GM12878 (cell line): Measurements from ENCODE around the gene SMOC2. TPM values are rescaled to one million over a fixed set of nuclear protein-coding genes. Genes with fewer than 3 reads are reported as not detected.

Experiments used
- ATAC-seq: fragments of 200-7000 bp; cut with Tn5 transposase; 3 replicates; pipeline ENCODE4 v1.9.1; 2020; ENCODE audit warnings: mild to moderate bottlenecking, moderate library complexity
- BruUV-seq: library from RNA; stranded (reverse); fragments of 400-500 nt; replicated peaks from 2 replicates; lab custom pipeline; 2021; lab: Mats Ljungman, UMichigan
- CTCF ChIA-PET: fragments of 300-600 bp; sonication (Branson Sonifier 250); formaldehyde crosslinking; extraction: SDS; loops from one replicate; lab custom pipeline; 2021; ENCODE audit warnings: inconsistent platforms; lab: Yijun Ruan, JAX
- POLR2A ChIA-PET: fragments of 350-600 bp; formaldehyde crosslinking; extraction: SDS; loops from one replicate; lab custom pipeline; 2021; ENCODE audit warnings: inconsistent platforms; lab: Charles Lee
- RAD21 ChIA-PET: fragments of 300-600 bp; sonication (Branson Sonifier 250); formaldehyde crosslinking; loops from one replicate; lab custom pipeline; 2023; ENCODE audit warnings: antibody characterized with exemption; ENCODE audit not compliant: unreplicated experiment; lab: Charles Lee
- SMC1A ChIA-PET: fragments of 300-600 bp; sonication (Branson Sonifier 250); formaldehyde crosslinking; loops from one replicate; lab custom pipeline; 2023; ENCODE audit not compliant: unreplicated experiment, uncharacterized antibody; lab: Charles Lee
- DNase-seq: peaks from one replicate; pipeline ENCODE4 v3.0.0-alpha.2; 2011; ENCODE audit warnings: low read depth, low spot score
- FAIRE-seq: peaks from 3 replicates; lab custom pipeline; 2011; peaks lifted over from hg19 to GRCh38; lab: Jason Lieb, UNC
- H2AFZ ChIP-seq: 2 replicates; pipeline ENCODE4 v1.6.0; 2011; ENCODE audit warnings: low read depth, low read length, control low read depth; ENCODE audit not compliant: control insufficient read depth
- H3K27ac ChIP-seq: 2 replicates; pipeline ENCODE4 v1.5.1; 2011; ENCODE audit warnings: control low read depth; ENCODE audit not compliant: control insufficient read depth, insufficient read depth
- H3K27me3 ChIP-seq, 2 experiments: replicated peaks in 1 of 2; 2 replicates each; pipeline versions ENCODE4 v1.6.0 to v1.6.1; 2011; ENCODE audit warnings: low read length in 1 of 2; ENCODE audit not compliant: control insufficient read depth in 2 of 2, insufficient read depth in 2 of 2
- H3K36me3 ChIP-seq, 2 experiments: 2 replicates each; pipeline ENCODE4 v1.5.1; 2011; ENCODE audit warnings: low read length in 1 of 2; ENCODE audit not compliant: control insufficient read depth in 2 of 2, insufficient read depth in 2 of 2
- H3K4me1 ChIP-seq: 2 replicates; pipeline ENCODE4 v1.6.1; 2011; ENCODE audit warnings: mild to moderate bottlenecking, low read length, moderate library complexity, mixed read lengths; ENCODE audit not compliant: control insufficient read depth, insufficient read depth
- H3K4me2 ChIP-seq: 2 replicates; pipeline ENCODE4 v1.6.0; 2011; ENCODE audit warnings: control low read depth; ENCODE audit not compliant: control insufficient read depth, insufficient read depth
- H3K4me3 ChIP-seq: fragments of 200-600 bp; sonication (generic); 2 replicates; pipeline ENCODE4 v1.5.1; 2016
- H3K79me2 ChIP-seq: 2 replicates; pipeline ENCODE4 v1.6.0; 2011; ENCODE audit warnings: low read length; ENCODE audit not compliant: control insufficient read depth, insufficient read depth
- H3K9ac ChIP-seq: 2 replicates; pipeline ENCODE4 v1.8.0; 2011; ENCODE audit warnings: low read length, control low read depth, mixed read lengths; ENCODE audit not compliant: control insufficient read depth, insufficient read depth
- H3K9me3 ChIP-seq: replicated peaks from 3 replicates; pipeline ENCODE4 v1.5.1; 2011; ENCODE audit warnings: mild to moderate bottlenecking, low read length; ENCODE audit not compliant: control insufficient read depth, insufficient read depth
- H4K20me1 ChIP-seq: 2 replicates; pipeline ENCODE4 v1.6.0; 2011; ENCODE audit not compliant: control insufficient read depth, insufficient read depth
- CHD4 ChIP-seq: fragments of 200-600 bp; sonication (generic); IDR thresholded peaks from 2 replicates; pipeline ENCODE4 v1.6.1; 2016; ENCODE audit warnings: mild to moderate bottlenecking
- HCFC1 ChIP-seq: fragments of 150-350 bp; IDR thresholded peaks from 2 replicates; pipeline ENCODE4 v1.6.1; 2014; ENCODE audit warnings: low read length
- HDAC6 ChIP-seq: fragments of 200-600 bp; sonication (generic); IDR thresholded peaks from one replicate; pipeline ENCODE4 v1.8.0; 2017; ENCODE audit warnings: antibody characterized with exemption; ENCODE audit not compliant: unreplicated experiment
- IKZF2 ChIP-seq, 2 experiments: fragments of 450-650 bp; IDR thresholded peaks; 2 replicates each; pipeline ENCODE4 v1.6.1; 2017; ENCODE audit warnings: mild to moderate bottlenecking in 2 of 2, moderate library complexity in 2 of 2
- KDM1A ChIP-seq: fragments of 200-600 bp; sonication (generic); IDR thresholded peaks from 2 replicates; pipeline ENCODE4 v1.6.1; 2016; ENCODE audit warnings: borderline replicate concordance
- MTA2 ChIP-seq: fragments of 450-650 bp; IDR thresholded peaks from 2 replicates; pipeline ENCODE4 v1.6.1; 2016; ENCODE audit warnings: low read depth, mild to moderate bottlenecking, moderate library complexity
- RAD21 ChIP-seq: IDR thresholded peaks from 2 replicates; pipeline ENCODE4 v1.6.1; 2011; ENCODE audit warnings: mild to moderate bottlenecking, low read depth, low read length, moderate library complexity; ENCODE audit not compliant: insufficient read depth
- RCOR1 ChIP-seq: conservative IDR thresholded peaks from 2 replicates; pipeline ENCODE4 v1.6.1; 2012; ENCODE audit warnings: low read depth, low read length, improper control_type of control experiment
- SP1 ChIP-seq: IDR thresholded peaks from one replicate; pipeline ENCODE4 v1.6.1; 2011; ENCODE audit warnings: low read depth, low read length
- TAF1 ChIP-seq: IDR thresholded peaks from 2 replicates; pipeline ENCODE4 v1.6.1; 2011; ENCODE audit warnings: mild to moderate bottlenecking, low read depth, low read length, borderline replicate concordance
- TCF7 ChIP-seq: IDR thresholded peaks from 2 replicates; pipeline ENCODE4 v1.6.1; 2014; ENCODE audit warnings: antibody characterized with exemption, borderline replicate concordance
- YBX1 ChIP-seq: fragments of 450-650 bp; IDR thresholded peaks from 2 replicates; pipeline ENCODE4 v1.6.1; 2016; ENCODE audit warnings: antibody characterized with exemption
- YY1 ChIP-seq: IDR thresholded peaks from 2 replicates; pipeline ENCODE4 v1.6.1; 2011; ENCODE audit warnings: low read depth, mild to moderate bottlenecking, low read length
- ZNF622 ChIP-seq: fragments of 450-650 bp; IDR thresholded peaks from 2 replicates; pipeline ENCODE4 v1.6.1; 2017; ENCODE audit warnings: mild to moderate bottlenecking, inconsistent platforms
- WGBS: methylation state at CpG from one replicate; pipeline ENCODE4 v1.1.6; 2016; ENCODE audit warnings: low lambda C conversion rate; ENCODE audit not compliant: insufficient replicate concordance, insufficient coverage; ENCODE audit errors: missing lambda C conversion rate; 5-methylcytosine and 5-hydroxymethylcytosine counted together
- in situ Hi-C: fragments of 300-500 bp; cut with MboI; formaldehyde crosslinking; loops from 9 replicates; pipeline ENCODE4 v1.14.3; 2018; ENCODE audit warnings: mixed read lengths
- intact Hi-C: fragments of 100-400 bp; cut with micrococcal nuclease; formaldehyde crosslinking; loops from one replicate; pipeline ENCODE4 v1.14.2; 2022; ENCODE audit not compliant: unreplicated experiment
- polyA plus RNA-seq, 11 experiments: library from polyadenylated mRNA; depleted of rRNA in 4 of 11; unstranded in 6 of 11; stranded (reverse) in 5 of 11; fragments of >200 nt; fragmentation: Nextera tagmentation in 4 of 11; fragmentation: Illumina TruSeq in 1 of 11; extraction: Ambion mirVana in 4 of 11; extraction: Trizol in 1 of 11; gene quantifications; 1 replicate in 1 of 11; 2 replicates in 10 of 11; pipeline versions ENCODE4 v1.2.1 to v1.2.3, GENCODE V29; 2011 to 2016; ENCODE audit warnings: inconsistent platforms in 2 of 11, missing spikeins in 2 of 11, low read depth in 1 of 11
- total RNA-seq, 4 experiments: library from RNA; depleted of rRNA in 3 of 4; stranded (reverse); fragments of >200 nt in 3 of 4; fragmentation: Illumina TruSeq in 1 of 4; extraction: Trizol in 1 of 4; gene quantifications; 2 replicates each; pipeline versions ENCODE4 v1.2.1 to v1.2.3, GENCODE V29; 2013 to 2021
- TF ChIP-seq, protein P1 (sequence below): IDR thresholded peaks from 2 replicates; pipeline ENCODE4 v1.6.1; 2012; ENCODE audit warnings: low read depth, low read length, improper control_type of control experiment
- TF ChIP-seq, protein P2 (sequence below): fragments of 150-350 bp; IDR thresholded peaks from 2 replicates; pipeline ENCODE4 v1.6.1; 2016; ENCODE audit warnings: low read depth, low read length

Gene SMOC2
- total and polyA plus RNA-seq, 10 of the 15 experiments (the other 5 are each of a cell fraction or from before 2014, with no cell fraction given): 0.10 to 0.12 TPM; not detected in 8

GRCh38 chr6:168397012-168397411, 44.0 kb upstream of the SMOC2 start:
- Histone ChIP-seq H3K4me3 (no peak overlapping the region), H3K4me2 (no peak overlapping the region), H3K36me3 (no peaks in the 10 kb centered on the region), H2AFZ (no peak overlapping the region), H4K20me1 (no peaks in the 10 kb centered on the region), H3K27ac (no peak overlapping the region), H3K27me3 (no peaks in the 10 kb centered on the region), H3K9me3 (no peaks in the 10 kb centered on the region), H3K4me1 (no peaks in the 10 kb centered on the region), H3K9ac (no peak overlapping the region), H3K79me2 (no peaks in the 10 kb centered on the region)
- ATAC-seq (no peak), FAIRE-seq (no peak), DNase-seq (no peak)
- ChIA-PET POLR2A (no interaction called here), CTCF (no interaction called here), RAD21 (no interaction called here), SMC1A (no interaction called here)
- in situ Hi-C loops (no loop called here), intact Hi-C loops (no loop called here)
- no TSS peak for BruUV-seq
- WGBS: 54% methylated on average over 10 of the region's 10 CpGs
- TF ChIP-seq YY1: no peak
- no peak for TF ChIP-seq SP1
- TF ChIP-seq HDAC6: no peak
- TF ChIP-seq IKZF2 (IDR thresholded peaks at IDR 0.05): no peak
- no peak for TF ChIP-seq YBX1
- TF ChIP-seq RCOR1: no peak
- TF ChIP-seq TAF1: no peak
- TF ChIP-seq, protein P1, sequence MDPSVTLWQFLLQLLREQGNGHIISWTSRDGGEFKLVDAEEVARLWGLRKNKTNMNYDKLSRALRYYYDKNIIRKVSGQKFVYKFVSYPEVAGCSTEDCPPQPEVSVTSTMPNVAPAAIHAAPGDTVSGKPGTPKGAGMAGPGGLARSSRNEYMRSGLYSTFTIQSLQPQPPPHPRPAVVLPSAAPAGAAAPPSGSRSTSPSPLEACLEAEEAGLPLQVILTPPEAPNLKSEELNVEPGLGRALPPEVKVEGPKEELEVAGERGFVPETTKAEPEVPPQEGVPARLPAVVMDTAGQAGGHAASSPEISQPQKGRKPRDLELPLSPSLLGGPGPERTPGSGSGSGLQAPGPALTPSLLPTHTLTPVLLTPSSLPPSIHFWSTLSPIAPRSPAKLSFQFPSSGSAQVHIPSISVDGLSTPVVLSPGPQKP: no peak
- TF ChIP-seq KDM1A: no peak
- no peak for TF ChIP-seq MTA2
- TF ChIP-seq CHD4: no peak
- TF ChIP-seq TCF7: no peak
- TF ChIP-seq RAD21: no peak
- TF ChIP-seq HCFC1: no peak
- no peak for TF ChIP-seq ZNF622
- TF ChIP-seq, protein P2, sequence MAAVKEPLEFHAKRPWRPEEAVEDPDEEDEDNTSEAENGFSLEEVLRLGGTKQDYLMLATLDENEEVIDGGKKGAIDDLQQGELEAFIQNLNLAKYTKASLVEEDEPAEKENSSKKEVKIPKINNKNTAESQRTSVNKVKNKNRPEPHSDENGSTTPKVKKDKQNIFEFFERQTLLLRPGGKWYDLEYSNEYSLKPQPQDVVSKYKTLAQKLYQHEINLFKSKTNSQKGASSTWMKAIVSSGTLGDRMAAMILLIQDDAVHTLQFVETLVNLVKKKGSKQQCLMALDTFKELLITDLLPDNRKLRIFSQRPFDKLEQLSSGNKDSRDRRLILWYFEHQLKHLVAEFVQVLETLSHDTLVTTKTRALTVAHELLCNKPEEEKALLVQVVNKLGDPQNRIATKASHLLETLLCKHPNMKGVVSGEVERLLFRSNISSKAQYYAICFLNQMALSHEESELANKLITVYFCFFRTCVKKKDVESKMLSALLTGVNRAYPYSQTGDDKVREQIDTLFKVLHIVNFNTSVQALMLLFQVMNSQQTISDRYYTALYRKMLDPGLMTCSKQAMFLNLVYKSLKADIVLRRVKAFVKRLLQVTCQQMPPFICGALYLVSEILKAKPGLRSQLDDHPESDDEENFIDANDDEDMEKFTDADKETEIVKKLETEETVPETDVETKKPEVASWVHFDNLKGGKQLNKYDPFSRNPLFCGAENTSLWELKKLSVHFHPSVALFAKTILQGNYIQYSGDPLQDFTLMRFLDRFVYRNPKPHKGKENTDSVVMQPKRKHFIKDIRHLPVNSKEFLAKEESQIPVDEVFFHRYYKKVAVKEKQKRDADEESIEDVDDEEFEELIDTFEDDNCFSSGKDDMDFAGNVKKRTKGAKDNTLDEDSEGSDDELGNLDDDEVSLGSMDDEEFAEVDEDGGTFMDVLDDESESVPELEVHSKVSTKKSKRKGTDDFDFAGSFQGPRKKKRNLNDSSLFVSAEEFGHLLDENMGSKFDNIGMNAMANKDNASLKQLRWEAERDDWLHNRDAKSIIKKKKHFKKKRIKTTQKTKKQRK: no peak
